SK-N-SH (cell line): ENCODE data around the gene RPL7L1. TPM values are rescaled to one million over a fixed set of nuclear protein-coding genes. Genes with fewer than 3 reads are reported as not detected.

Source experiments
- CTCF ChIA-PET: fragments of 300-600, 350-600 bp; formaldehyde crosslinking; extraction: SDS; loops from one replicate; lab custom pipeline; 2021; lab: Yijun Ruan, JAX
- POLR2A ChIA-PET: fragments of 350-600 bp; sonication (Branson Sonifier 250); formaldehyde crosslinking; extraction: SDS; loops from one replicate; lab custom pipeline; 2020; ENCODE audit warnings: antibody characterized with exemption, inconsistent platforms; lab: Yijun Ruan, JAX
- DNase-seq: peaks from one replicate; pipeline ENCODE4 v3.0.0; 2012
- H2AFZ ChIP-seq: fragments of 200-600 bp; sonication (generic); 2 replicates; pipeline ENCODE4 v1.8.1; 2016; ENCODE audit warnings: antibody characterized with exemption, mild to moderate bottlenecking, low read depth
- H3F3A ChIP-seq: fragments of 200-600 bp; sonication (generic); replicated peaks from 2 replicates; pipeline ENCODE3; 2016; ENCODE audit warnings: antibody characterized with exemption, mild to moderate bottlenecking; ENCODE audit not compliant: insufficient read depth
- H3K27ac ChIP-seq, 2 experiments: fragments of 200-500 bp in 1 of 2; fragments of 200-600 bp in 1 of 2; sonication (Bioruptor generic) in 1 of 2; sonication (generic), shearing (Covaris generic) in 1 of 2; 2 replicates each; pipeline versions ENCODE4 v1.5.1 to v1.6.1; 2014 to 2016; ENCODE audit warnings: low read depth in 2 of 2, inconsistent platforms in 1 of 2, low read length in 1 of 2, mild to moderate bottlenecking in 1 of 2, mixed read lengths in 1 of 2
- H3K27me3 ChIP-seq: fragments of 200-600 bp; sonication (generic), shearing (Covaris generic); 2 replicates; pipeline ENCODE4 v1.6.1; 2016; ENCODE audit warnings: mixed run types; ENCODE audit not compliant: insufficient read depth
- H3K36me3 ChIP-seq, 2 experiments: fragments of 200-500 bp in 1 of 2; fragments of 200-600 bp in 1 of 2; sonication (Bioruptor generic) in 1 of 2; sonication (generic) in 1 of 2; replicated peaks in 1 of 2; 2 replicates each; pipeline versions ENCODE3 to v1.5.1; 2014 to 2016; ENCODE audit warnings: low read length in 1 of 2, mild to moderate bottlenecking in 1 of 2; ENCODE audit not compliant: insufficient read depth in 2 of 2, control insufficient read depth in 1 of 2
- H3K4me1 ChIP-seq, 2 experiments: fragments of 200-500 bp in 1 of 2; fragments of 200-600 bp in 1 of 2; sonication (Bioruptor generic) in 1 of 2; sonication (generic), shearing (Covaris generic) in 1 of 2; 2 replicates each; pipeline versions ENCODE4 v1.5.1 to v1.6.1; 2014 to 2016; ENCODE audit warnings: low read depth in 1 of 2, low read length in 1 of 2, mixed run types in 1 of 2; ENCODE audit not compliant: insufficient read depth in 2 of 2, control insufficient read depth in 1 of 2
- H3K4me2 ChIP-seq: fragments of 200-600 bp; sonication (generic), shearing (Covaris generic); 2 replicates; pipeline ENCODE4 v1.6.1; 2017; ENCODE audit warnings: mixed run types
- H3K4me3 ChIP-seq, 2 experiments: fragments of 200-500 bp in 1 of 2; fragments of 200-600 bp in 1 of 2; sonication (Bioruptor generic) in 1 of 2; sonication (generic), shearing (Covaris generic) in 1 of 2; 2 replicates each; pipeline versions ENCODE4 v1.5.1 to v1.8.1; 2014 to 2016; ENCODE audit warnings: low read depth in 2 of 2, inconsistent platforms in 1 of 2, low read length in 1 of 2, mild to moderate bottlenecking in 1 of 2, mixed read lengths in 1 of 2, moderate library complexity in 1 of 2
- H3K79me2 ChIP-seq: fragments of 200-600 bp; sonication (generic); 2 replicates; pipeline ENCODE4 v1.8.1; 2017; ENCODE audit warnings: mild to moderate bottlenecking; ENCODE audit not compliant: insufficient read depth
- H3K9ac ChIP-seq: fragments of 200-600 bp; sonication (generic); 2 replicates; pipeline ENCODE4 v1.6.1; 2017; ENCODE audit warnings: mixed run types
- H3K9me2 ChIP-seq: fragments of 200-600 bp; sonication (generic); 2 replicates; pipeline ENCODE4 v1.6.1; 2017; ENCODE audit warnings: mixed run types
- H3K9me3 ChIP-seq: fragments of 200-600 bp; sonication (generic); 2 replicates; pipeline ENCODE4 v1.6.1; 2017; ENCODE audit warnings: mixed run types, mild to moderate bottlenecking, moderate library complexity
- H4K20me1 ChIP-seq: fragments of 200-600 bp; sonication (generic); 2 replicates; pipeline ENCODE4 v1.6.1; 2017; ENCODE audit warnings: mild to moderate bottlenecking, mixed run types; ENCODE audit not compliant: insufficient read depth
- FOXJ3 ChIP-seq: sonication (generic); formaldehyde crosslinking; IDR thresholded peaks from 2 replicates; pipeline ENCODE4 v1.5.1; 2020; ENCODE audit warnings: mild to moderate bottlenecking, missing genetic modification reagents
- GATA2 ChIP-seq: sonication (generic); formaldehyde crosslinking; IDR thresholded peaks from 2 replicates; pipeline ENCODE4 v1.5.0; 2020; ENCODE audit warnings: mild to moderate bottlenecking, missing genetic modification reagents
- JUND ChIP-seq: IDR thresholded peaks from 2 replicates; pipeline ENCODE4 v1.4.0; 2012
- MAX ChIP-seq: IDR thresholded peaks from 2 replicates; pipeline ENCODE4 v1.4.0; 2012; ENCODE audit warnings: low read depth
- MEF2A ChIP-seq: IDR thresholded peaks from 2 replicates; pipeline ENCODE4 v1.4.0; 2012; ENCODE audit warnings: low read depth, borderline replicate concordance
- MXI1 ChIP-seq: IDR thresholded peaks from 2 replicates; pipeline ENCODE4 v1.6.1; 2012; ENCODE audit warnings: mild to moderate bottlenecking, low read depth, low read length, improper control_type of control experiment
- NFIC ChIP-seq: IDR thresholded peaks from 2 replicates; pipeline ENCODE4 v1.4.0; 2012; ENCODE audit warnings: borderline replicate concordance
- NRF1 ChIP-seq: IDR thresholded peaks from 2 replicates; pipeline ENCODE4 v1.6.1; 2012; ENCODE audit warnings: low read depth, mild to moderate bottlenecking, low read length
- REST ChIP-seq: IDR thresholded peaks from 2 replicates; pipeline ENCODE4 v1.6.1; 2012; ENCODE audit warnings: mild to moderate bottlenecking, low read depth, low read length, moderate library complexity
- RFX5 ChIP-seq: IDR thresholded peaks from 2 replicates; pipeline ENCODE4 v1.6.1; 2012; ENCODE audit warnings: mild to moderate bottlenecking, improper control_type of control experiment, low read length
- TEAD4 ChIP-seq: IDR thresholded peaks from 2 replicates; pipeline ENCODE4 v1.4.0; 2012; ENCODE audit warnings: mild to moderate bottlenecking, borderline replicate concordance; ENCODE audit not compliant: insufficient read depth
- ZBTB33 ChIP-seq: IDR thresholded peaks from 2 replicates; pipeline ENCODE4 v1.4.0; 2012; ENCODE audit warnings: low read depth, borderline replicate concordance
- WGBS: methylation state at CpG from one replicate; pipeline ENCODE4 v1.1.6; 2017; ENCODE audit warnings: low lambda C conversion rate; 5-methylcytosine and 5-hydroxymethylcytosine counted together
- polyA plus RNA-seq, 3 experiments: library from polyadenylated mRNA; depleted of rRNA; stranded (reverse); fragments of >200 nt; gene quantifications; 2 replicates each; pipeline ENCODE4 v1.2.3, GENCODE V29; 2012
- TF ChIP-seq, protein P1 (sequence below): fragments of 150-350 bp; IDR thresholded peaks from 2 replicates; pipeline ENCODE4 v1.6.1; 2017; ENCODE audit warnings: antibody characterized with exemption, low read length, low read depth, borderline replicate concordance
- TF ChIP-seq, protein P2 (sequence below): fragments of 200-600 bp; sonication (generic); IDR thresholded peaks from 2 replicates; pipeline ENCODE4 v1.6.1; 2017; ENCODE audit warnings: antibody characterized with exemption, mild to moderate bottlenecking, moderate library complexity
- TF ChIP-seq, protein P3 (sequence below): fragments of 150-350 bp; IDR thresholded peaks from 2 replicates; pipeline ENCODE4 v1.6.1; 2016; ENCODE audit warnings: mild to moderate bottlenecking, low read depth, low read length

RPL7L1 gene
- polyA plus RNA-seq, 1 of the 3 experiments (the other 2 are of a cell fraction) = 22.1 TPM

DNA sequence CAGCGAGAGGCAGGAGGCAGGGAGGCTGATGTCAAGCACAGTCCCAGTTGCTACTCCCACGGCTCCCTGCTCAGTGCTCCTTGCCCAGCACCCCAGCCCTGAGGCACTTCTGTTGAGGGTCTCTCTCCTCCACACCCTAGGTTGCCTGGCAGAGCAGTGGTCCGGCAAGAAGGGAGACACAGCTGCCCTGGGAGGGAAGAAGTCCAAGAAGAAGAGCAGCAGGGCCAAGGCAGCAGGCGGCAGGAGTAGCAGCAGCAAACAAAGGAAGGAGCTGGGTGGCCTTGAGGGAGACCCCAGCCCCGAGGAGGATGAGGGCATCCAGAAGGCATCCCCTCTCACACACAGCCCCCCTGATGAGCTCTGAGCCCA lies 59.0 kb downstream of the RPL7L1 start:
- no peak overlapping the region for H2AFZ ChIP-seq
- TF ChIP-seq JUND = no peak
- TF ChIP-seq MEF2A = no peak
- TF ChIP-seq, protein P1, sequence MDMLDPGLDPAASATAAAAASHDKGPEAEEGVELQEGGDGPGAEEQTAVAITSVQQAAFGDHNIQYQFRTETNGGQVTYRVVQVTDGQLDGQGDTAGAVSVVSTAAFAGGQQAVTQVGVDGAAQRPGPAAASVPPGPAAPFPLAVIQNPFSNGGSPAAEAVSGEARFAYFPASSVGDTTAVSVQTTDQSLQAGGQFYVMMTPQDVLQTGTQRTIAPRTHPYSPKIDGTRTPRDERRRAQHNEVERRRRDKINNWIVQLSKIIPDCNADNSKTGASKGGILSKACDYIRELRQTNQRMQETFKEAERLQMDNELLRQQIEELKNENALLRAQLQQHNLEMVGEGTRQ = no peak
- TF ChIP-seq RFX5 = no peak
- no peak for TF ChIP-seq GATA2 (CRISPR knock-in tag)
- H4K20me1 ChIP-seq = no peaks in the 10 kb centered on the region; the same call in 1 of the 2 replicates
- H3K27ac ChIP-seq = no peak overlapping the region
- no peak for DNase-seq
- H3K27me3 ChIP-seq = no peaks in the 10 kb centered on the region
- WGBS = 83% methylated on average over 3 of the region's 5 CpGs
- CTCF ChIA-PET = no interaction called here
- H3K79me2 ChIP-seq = peaks cover 16% of the 10 kb centered on the region
- H3K4me3 ChIP-seq = no peak overlapping the region
- no peaks in the 10 kb centered on the region for H3K9me2 ChIP-seq
- POLR2A ChIA-PET = interaction anchor here (1.5 kb wide), 1 partner anchor 9 kb away, joined by 4 read pairs; the partner anchor contains the start of gene CNPY3
- no peak overlapping the region for H3K4me2 ChIP-seq
- H3K9me3 ChIP-seq = no peaks in the 10 kb centered on the region
- H3F3A ChIP-seq = no peaks in the 10 kb centered on the region
- no peaks in the 10 kb centered on the region; a peak in 1 of 4 replicates for H3K4me1 ChIP-seq
- peaks cover 42 to 44% of the 10 kb centered on the region in 2 experiments for H3K36me3 ChIP-seq
- H3K9ac ChIP-seq = no peak overlapping the region

DNA sequence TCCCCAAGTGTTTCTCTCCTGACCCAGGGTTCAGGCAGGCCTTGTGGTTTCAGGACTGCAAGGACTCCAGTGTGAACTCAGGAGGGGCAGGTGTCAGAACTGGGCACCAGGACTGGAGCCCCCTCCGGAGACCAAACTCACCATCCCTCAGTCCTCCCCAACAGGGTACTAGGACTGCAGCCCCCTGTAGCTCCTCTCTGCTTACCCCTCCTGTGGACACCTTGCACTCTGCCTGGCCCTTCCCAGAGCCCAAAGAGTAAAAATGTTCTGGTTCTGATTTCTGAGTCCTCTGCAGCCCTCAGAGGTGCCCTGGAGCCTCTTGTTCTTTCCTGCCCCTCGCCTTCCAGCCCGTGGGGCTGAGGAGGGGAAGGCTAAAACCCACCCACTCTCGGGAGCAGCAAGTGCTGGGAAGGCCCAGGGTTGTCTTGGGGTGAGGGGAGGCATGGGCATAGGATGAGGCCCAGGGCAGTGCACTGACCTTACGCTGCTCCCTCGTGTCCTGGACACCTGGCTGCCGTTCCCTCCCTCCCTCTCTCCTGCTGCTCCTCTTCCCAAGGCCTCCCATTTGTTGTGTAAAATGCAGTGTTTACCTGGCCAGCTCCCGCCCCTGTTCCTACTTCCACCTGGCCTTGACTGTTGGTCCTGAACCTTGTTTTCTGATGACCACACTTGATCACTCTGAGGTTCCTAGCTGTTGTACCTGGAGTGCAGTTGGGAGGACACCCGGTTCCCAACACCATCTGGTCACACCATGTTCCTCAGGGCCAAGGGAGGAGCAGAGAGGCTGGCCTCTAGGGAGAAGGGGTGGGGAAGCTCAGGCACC lies 59.8 kb downstream of the RPL7L1 start:
- no peak overlapping the region for H3K4me3 ChIP-seq
- DNase-seq = no peak
- 93% methylated on average over 8 of the region's 9 CpGs for WGBS
- no peaks in the 10 kb centered on the region; the same call in 1 of the 2 replicates for H4K20me1 ChIP-seq
- no peaks in the 10 kb centered on the region for H3F3A ChIP-seq
- CTCF ChIA-PET = no interaction called here
- H3K27ac ChIP-seq = no peak overlapping the region
- POLR2A ChIA-PET = interaction anchor here (1.5 kb wide), 1 partner anchor 9 kb away, joined by 4 read pairs; the partner anchor contains the start of gene CNPY3
- no peaks in the 10 kb centered on the region; a peak in 1 of 4 replicates for H3K4me1 ChIP-seq
- H3K9me2 ChIP-seq = no peaks in the 10 kb centered on the region
- H3K9ac ChIP-seq = no peak overlapping the region
- no peaks in the 10 kb centered on the region for H3K27me3 ChIP-seq
- H2AFZ ChIP-seq = no peak overlapping the region
- no peaks in the 10 kb centered on the region for H3K9me3 ChIP-seq
- H3K36me3 ChIP-seq = peaks cover 36 to 39% of the 10 kb centered on the region in 2 experiments
- no peak overlapping the region for H3K4me2 ChIP-seq
- H3K79me2 ChIP-seq = peaks cover 9% of the 10 kb centered on the region
- TF ChIP-seq TEAD4 (no peak), NFIC (no peak), NRF1 (no peak), ZBTB33 (no peak), MXI1 (no peak), FOXJ3 (CRISPR knock-in tag) (no peak), MAX (no peak), RFX5 (no peak), REST (no peak)
- TF ChIP-seq, protein P2, sequence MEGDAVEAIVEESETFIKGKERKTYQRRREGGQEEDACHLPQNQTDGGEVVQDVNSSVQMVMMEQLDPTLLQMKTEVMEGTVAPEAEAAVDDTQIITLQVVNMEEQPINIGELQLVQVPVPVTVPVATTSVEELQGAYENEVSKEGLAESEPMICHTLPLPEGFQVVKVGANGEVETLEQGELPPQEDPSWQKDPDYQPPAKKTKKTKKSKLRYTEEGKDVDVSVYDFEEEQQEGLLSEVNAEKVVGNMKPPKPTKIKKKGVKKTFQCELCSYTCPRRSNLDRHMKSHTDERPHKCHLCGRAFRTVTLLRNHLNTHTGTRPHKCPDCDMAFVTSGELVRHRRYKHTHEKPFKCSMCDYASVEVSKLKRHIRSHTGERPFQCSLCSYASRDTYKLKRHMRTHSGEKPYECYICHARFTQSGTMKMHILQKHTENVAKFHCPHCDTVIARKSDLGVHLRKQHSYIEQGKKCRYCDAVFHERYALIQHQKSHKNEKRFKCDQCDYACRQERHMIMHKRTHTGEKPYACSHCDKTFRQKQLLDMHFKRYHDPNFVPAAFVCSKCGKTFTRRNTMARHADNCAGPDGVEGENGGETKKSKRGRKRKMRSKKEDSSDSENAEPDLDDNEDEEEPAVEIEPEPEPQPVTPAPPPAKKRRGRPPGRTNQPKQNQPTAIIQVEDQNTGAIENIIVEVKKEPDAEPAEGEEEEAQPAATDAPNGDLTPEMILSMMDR = no peak
- TF ChIP-seq, protein P3, sequence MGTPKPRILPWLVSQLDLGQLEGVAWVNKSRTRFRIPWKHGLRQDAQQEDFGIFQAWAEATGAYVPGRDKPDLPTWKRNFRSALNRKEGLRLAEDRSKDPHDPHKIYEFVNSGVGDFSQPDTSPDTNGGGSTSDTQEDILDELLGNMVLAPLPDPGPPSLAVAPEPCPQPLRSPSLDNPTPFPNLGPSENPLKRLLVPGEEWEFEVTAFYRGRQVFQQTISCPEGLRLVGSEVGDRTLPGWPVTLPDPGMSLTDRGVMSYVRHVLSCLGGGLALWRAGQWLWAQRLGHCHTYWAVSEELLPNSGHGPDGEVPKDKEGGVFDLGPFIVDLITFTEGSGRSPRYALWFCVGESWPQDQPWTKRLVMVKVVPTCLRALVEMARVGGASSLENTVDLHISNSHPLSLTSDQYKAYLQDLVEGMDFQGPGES = no peak
